ENCODE measurements around the gene VPS37D. TPM values are rescaled to one million over a fixed set of nuclear protein-coding genes. Genes with fewer than 3 reads are reported as not detected.

The VPS37D gene
- total and polyA plus RNA-seq, 2 of the 4 experiments (the other 2 are of a cell fraction), result 2.3 to 3.1 TPM

DNA sequence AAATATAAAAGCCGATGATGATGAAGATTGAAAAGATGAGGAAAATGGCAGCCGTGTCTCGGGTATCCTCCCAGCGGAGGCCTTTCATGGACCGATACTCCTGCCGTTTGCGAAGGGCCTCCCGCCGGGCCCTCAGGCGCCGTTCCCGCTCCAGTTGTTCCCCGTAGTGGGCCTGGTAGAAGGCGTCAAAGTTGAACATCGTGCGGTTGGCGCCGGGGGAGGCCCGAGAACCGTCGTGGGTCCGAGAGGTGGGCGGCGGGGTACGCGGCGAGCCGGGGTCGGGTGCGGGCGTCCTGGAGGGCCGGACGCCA lies 15.1 kb downstream of the VPS37D start:
- no peak for TF ChIP-seq FOS (IDR thresholded peaks at IDR 0.05; ENCODE audit: low read depth, low read length)
- TF ChIP-seq POLR2A (IDR thresholded peaks at IDR 0.05; ENCODE audit: low read depth, low read length), result no peak
- TF ChIP-seq, protein P1, sequence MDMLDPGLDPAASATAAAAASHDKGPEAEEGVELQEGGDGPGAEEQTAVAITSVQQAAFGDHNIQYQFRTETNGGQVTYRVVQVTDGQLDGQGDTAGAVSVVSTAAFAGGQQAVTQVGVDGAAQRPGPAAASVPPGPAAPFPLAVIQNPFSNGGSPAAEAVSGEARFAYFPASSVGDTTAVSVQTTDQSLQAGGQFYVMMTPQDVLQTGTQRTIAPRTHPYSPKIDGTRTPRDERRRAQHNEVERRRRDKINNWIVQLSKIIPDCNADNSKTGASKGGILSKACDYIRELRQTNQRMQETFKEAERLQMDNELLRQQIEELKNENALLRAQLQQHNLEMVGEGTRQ (IDR thresholded peaks at IDR 0.05; ENCODE audit: low read depth, low read length), result no peak
- TF ChIP-seq CHD1 (IDR thresholded peaks at IDR 0.05; ENCODE audit: low read depth, low read length), result no peak
- TF ChIP-seq MXI1 (IDR thresholded peaks at IDR 0.05; ENCODE audit: borderline replicate concordance, low read depth, low read length), result no peak
- TF ChIP-seq, protein P2, sequence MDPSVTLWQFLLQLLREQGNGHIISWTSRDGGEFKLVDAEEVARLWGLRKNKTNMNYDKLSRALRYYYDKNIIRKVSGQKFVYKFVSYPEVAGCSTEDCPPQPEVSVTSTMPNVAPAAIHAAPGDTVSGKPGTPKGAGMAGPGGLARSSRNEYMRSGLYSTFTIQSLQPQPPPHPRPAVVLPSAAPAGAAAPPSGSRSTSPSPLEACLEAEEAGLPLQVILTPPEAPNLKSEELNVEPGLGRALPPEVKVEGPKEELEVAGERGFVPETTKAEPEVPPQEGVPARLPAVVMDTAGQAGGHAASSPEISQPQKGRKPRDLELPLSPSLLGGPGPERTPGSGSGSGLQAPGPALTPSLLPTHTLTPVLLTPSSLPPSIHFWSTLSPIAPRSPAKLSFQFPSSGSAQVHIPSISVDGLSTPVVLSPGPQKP (IDR thresholded peaks at IDR 0.05; ENCODE audit: borderline replicate concordance, low read depth, low read length), result no peak
- no peak for TF ChIP-seq RCOR1 (IDR thresholded peaks at IDR 0.05; ENCODE audit: insufficient replicate concordance, low read length)
- no peak for TF ChIP-seq MAFK (IDR thresholded peaks at IDR 0.05; ENCODE audit: low read depth, low read length)
- no peak for TF ChIP-seq RFX5 (IDR thresholded peaks at IDR 0.05; ENCODE audit: low read depth, low read length)
- TF ChIP-seq BHLHE40 (IDR thresholded peaks at IDR 0.05; ENCODE audit: low read depth, low read length), result no peak
- Histone ChIP-seq H3K79me1 (ENCODE audit: low read depth in 1 of 2, low read length in 2 of 2) (peaks cover 59 to 87% of the 10 kb centered on the region in 2 experiments), H3K27me3 (ENCODE audit: control insufficient read depth, insufficient read depth, low read length) (no peaks in the 10 kb centered on the region), H3K18ac (ENCODE audit: low read depth, low read length) (no peak overlapping the region; the same call in 1 of the 2 replicates), H3K4ac (ENCODE audit: low read depth, low read length) (peak overlapping the region; percentile 83), H4K20me1 (ENCODE audit: insufficient read depth, low read length) (peaks cover 16% of the 10 kb centered on the region; the same call in 1 of the 2 replicates), H2AK9ac (replicated peaks; ENCODE audit: low read depth, low read length, poor library complexity) (peak overlapping the region; percentile 84), H3K56ac (ENCODE audit: extremely low read depth, insufficient read depth, low read length) (peak overlapping the region; percentile 38; the same call in 1 of the 2 replicates), H2BK15ac (ENCODE audit: low read depth, low read length) (no peak overlapping the region), H3K36me3 (ENCODE audit: control insufficient read depth, insufficient read depth, low read length) (peaks cover 16% of the 10 kb centered on the region), H4K91ac (ENCODE audit: insufficient read depth, low read depth, low read length) (no peak overlapping the region), H3K9me3 (ENCODE audit: control insufficient read depth, insufficient read depth, low read length) (no peaks in the 10 kb centered on the region), H4K8ac (ENCODE audit: low read depth in 2 of 2, low read length in 2 of 2) (peak overlapping the region; percentile 74 to 99), H3K9ac (ENCODE audit: low read depth, low read length) (peak overlapping the region; percentile 88), H3K4me3 (ENCODE audit: insufficient read depth, low read depth, low read length) (peak overlapping the region; percentile 96), H3K23ac (ENCODE audit: low read depth, low read length) (peak overlapping the region; percentile 92), H3K14ac (replicated peaks; ENCODE audit: low read depth, low read length) (0 out of 2 replicates have a peak overlapping the region, but pooled peaks have one; percentile 90), H2BK120ac (ENCODE audit: low read depth, low read length) (0 out of 2 replicates have a peak overlapping the region, but pooled peaks have one; percentile 11), H3K4me2 (ENCODE audit: low read depth, low read length) (peak overlapping the region; percentile 98), H2AK5ac (ENCODE audit: low read depth, low read length) (0 out of 2 replicates have a peak overlapping the region, but pooled peaks have one; percentile 31), H3K4me1 (ENCODE audit: control insufficient read depth, insufficient read depth, low read length) (peaks cover 13% of the 10 kb centered on the region), H4K5ac (ENCODE audit: low read depth, low read length) (peak overlapping the region; percentile 98), H3K9me1 (ENCODE audit: insufficient read depth, low read length) (peaks cover 7% of the 10 kb centered on the region; the same call in 1 of the 2 replicates), H2BK20ac (ENCODE audit: low read depth, low read length) (no peak overlapping the region), H2AFZ (replicated peaks; ENCODE audit: low read length, poor library complexity) (peak overlapping the region; percentile 100), H3K27ac (ENCODE audit: insufficient read depth, low read length) (peak overlapping the region; percentile 93), H2BK5ac (ENCODE audit: low read depth, low read length, poor library complexity, severe bottlenecking) (peak overlapping the region; percentile 84)
- dilution Hi-C loops (cut with HindIII; ENCODE audit: low sequenced_read_pairs, unreplicated experiment), result no loop called here
- 0 out of 2 replicates have a peak, but pooled peaks have one; percentile 1 for ATAC-seq (ENCODE audit: low read depth)
- ChIA-PET CTCF (no interaction called here), POLR2A (ENCODE audit: unreplicated experiment) (no interaction called here)
- BruUV-seq (replicated peaks), result no TSS peak
- DNase-seq, result no peak
- in situ Hi-C loops (cut with MboI; ENCODE audit: low sequenced_read_pairs), result no loop called here
- intact Hi-C loops (cut with micrococcal nuclease), result loop anchor here (1.0 to 5.0 kb wide), 3 partner anchors 35 to 168 kb away; partner anchors contain the start of gene STX1A
- WGBS, 2 experiments (ENCODE audit: extremely low coverage in 2 of 2, insufficient read length in 1 of 2), result 2% methylated on average over 23 of the region's 33 CpGs; no CpG with 5 or more reads in 1 of the 2 experiments

Measured in IMR-90 (cell line).